ENCODE results near the gene RBM19. TPM values are rescaled to one million over a fixed set of nuclear protein-coding genes. Genes with fewer than 3 reads are reported as not detected.

Gene RBM19
- total and polyA plus RNA-seq, 2 donors (not counting 3 experiments of a cell fraction or from before 2014, with no cell fraction given) = 13.2 to 34.4 TPM

DNA sequence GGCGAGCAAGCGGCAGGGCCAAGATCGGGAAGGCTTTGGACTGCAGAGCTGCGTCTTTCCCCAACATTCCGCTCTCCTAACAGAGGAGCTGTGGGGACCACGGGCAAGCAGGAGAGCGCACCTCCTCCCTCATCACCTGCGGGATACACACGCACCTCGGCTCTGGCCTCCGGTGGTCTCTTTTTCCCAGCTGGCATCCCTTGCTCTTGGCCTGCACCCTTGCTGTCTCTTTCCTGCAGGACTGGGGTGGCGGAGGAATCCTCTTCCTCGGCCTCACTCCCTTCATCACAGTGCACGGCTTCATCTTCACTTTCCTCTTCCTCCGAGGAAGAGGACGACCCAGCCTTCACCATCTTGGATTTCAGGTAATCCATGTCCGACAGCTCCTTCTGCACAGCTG, 8.5 kb downstream of the RBM19 start:
- ChIA-PET POLR2A (no interaction called here), CTCF (interaction anchor here (0.8 kb wide), 1 partner anchor 551 kb away, joined by 3 read pairs; no protein-coding TSS in a partner anchor)
- intact Hi-C loops (cut with micrococcal nuclease) = no loop called here
- Histone ChIP-seq H3K27ac (ENCODE audit: insufficient read depth, low read depth, low read length) (no peak overlapping the region), H3K27me3 (ENCODE audit: control insufficient read depth in 2 of 2, insufficient read depth in 2 of 2, low read length in 2 of 2) (no peaks in the 10 kb centered on the region), H4K20me1 (replicated peaks; ENCODE audit: control insufficient read depth, extremely low read depth, insufficient read depth, low read length) (no peaks in the 10 kb centered on the region), H2AFZ (ENCODE audit: low read depth, low read length) (no peak overlapping the region), H3K79me2 (ENCODE audit: control insufficient read depth, insufficient read depth, low read length) (no peaks in the 10 kb centered on the region), H3K9ac (replicated peaks; ENCODE audit: extremely low read depth, insufficient read depth, low read length) (no peak overlapping the region), H3K36me3 (ENCODE audit: control insufficient read depth in 2 of 2, extremely low read depth in 1 of 2, insufficient read depth in 2 of 2, low read length in 2 of 2) (peaks cover 9 to 41% of the 10 kb centered on the region in 2 experiments), H3K4me2 (ENCODE audit: insufficient read depth, low read length) (no peak overlapping the region), H3K9me3 (replicated peaks; ENCODE audit: control insufficient read depth, insufficient read depth, low read length) (no peaks in the 10 kb centered on the region), H3K9me1 (replicated peaks; ENCODE audit: control insufficient read depth, extremely low read depth, insufficient read depth, low read length) (no peaks in the 10 kb centered on the region), H3K4me3 (replicated peaks in 1 of 3; ENCODE audit: insufficient read depth in 1 of 3, low read depth in 1 of 3, low read length in 3 of 3) (no peak overlapping the region), H3K4me1 (ENCODE audit: control insufficient read depth, extremely low read depth, insufficient read depth, low read length) (no peaks in the 10 kb centered on the region)
- no peak for TF ChIP-seq POLR2AphosphoS5 (IDR thresholded peaks at IDR 0.05; ENCODE audit: insufficient read depth, low read depth, low read length)
- no peak for TF ChIP-seq POLR2A (IDR thresholded peaks at IDR 0.05; ENCODE audit: low read depth, low read length)
- TF ChIP-seq FOS (IDR thresholded peaks at IDR 0.05; ENCODE audit: borderline replicate concordance, insufficient read depth, low read length) = no peak
- TF ChIP-seq, protein P1, sequence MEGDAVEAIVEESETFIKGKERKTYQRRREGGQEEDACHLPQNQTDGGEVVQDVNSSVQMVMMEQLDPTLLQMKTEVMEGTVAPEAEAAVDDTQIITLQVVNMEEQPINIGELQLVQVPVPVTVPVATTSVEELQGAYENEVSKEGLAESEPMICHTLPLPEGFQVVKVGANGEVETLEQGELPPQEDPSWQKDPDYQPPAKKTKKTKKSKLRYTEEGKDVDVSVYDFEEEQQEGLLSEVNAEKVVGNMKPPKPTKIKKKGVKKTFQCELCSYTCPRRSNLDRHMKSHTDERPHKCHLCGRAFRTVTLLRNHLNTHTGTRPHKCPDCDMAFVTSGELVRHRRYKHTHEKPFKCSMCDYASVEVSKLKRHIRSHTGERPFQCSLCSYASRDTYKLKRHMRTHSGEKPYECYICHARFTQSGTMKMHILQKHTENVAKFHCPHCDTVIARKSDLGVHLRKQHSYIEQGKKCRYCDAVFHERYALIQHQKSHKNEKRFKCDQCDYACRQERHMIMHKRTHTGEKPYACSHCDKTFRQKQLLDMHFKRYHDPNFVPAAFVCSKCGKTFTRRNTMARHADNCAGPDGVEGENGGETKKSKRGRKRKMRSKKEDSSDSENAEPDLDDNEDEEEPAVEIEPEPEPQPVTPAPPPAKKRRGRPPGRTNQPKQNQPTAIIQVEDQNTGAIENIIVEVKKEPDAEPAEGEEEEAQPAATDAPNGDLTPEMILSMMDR (IDR thresholded peaks at IDR 0.05; ENCODE audit: extremely low read depth in 1 of 2, insufficient read depth in 1 of 2, low read depth in 1 of 2, low read length in 2 of 2) = no peak
- TF ChIP-seq, protein P2, sequence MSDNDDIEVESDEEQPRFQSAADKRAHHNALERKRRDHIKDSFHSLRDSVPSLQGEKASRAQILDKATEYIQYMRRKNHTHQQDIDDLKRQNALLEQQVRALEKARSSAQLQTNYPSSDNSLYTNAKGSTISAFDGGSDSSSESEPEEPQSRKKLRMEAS (IDR thresholded peaks at IDR 0.05; ENCODE audit: insufficient read depth, insufficient read length) = no peak
- TF ChIP-seq GATA2 (IDR thresholded peaks at IDR 0.05; ENCODE audit: insufficient read depth, insufficient read length, low read depth, low read length) = no peak
- no peak for TF ChIP-seq EZH2 (IDR thresholded peaks at IDR 0.05; ENCODE audit: borderline replicate concordance, low read depth, low read length, severe bottlenecking)
- TF ChIP-seq JUN (IDR thresholded peaks at IDR 0.05; ENCODE audit: borderline replicate concordance, insufficient read depth, insufficient read length, low read depth) = no peak
- no peak for TF ChIP-seq MYC (IDR thresholded peaks at IDR 0.05; ENCODE audit: low read depth, low read length)
- no TSS peak for BruUV-seq (replicated peaks)
- no peak for FAIRE-seq
- DNase-seq (ENCODE audit: low read depth, low spot score) = no peak
- dilution Hi-C loops (cut with MboI; ENCODE audit: extremely low pct_ligation_motif_present, low sequenced_read_pairs) = no loop called here

All from endothelial cell of umbilical vein (primary cell).